Fibroblast of skin of back (primary cell): ENCODE measurements around the gene THRB.
"Not testable (repeated sequence)": the region's sequence is repeated elsewhere in the genome, so short reads cannot be mapped to it uniquely, and the experiment has no call there.

Experiments used
- DNase-seq: peaks from one replicate; pipeline ENCODE4 v3.0.0-alpha.2; 2013

The THRB gene

DNA sequence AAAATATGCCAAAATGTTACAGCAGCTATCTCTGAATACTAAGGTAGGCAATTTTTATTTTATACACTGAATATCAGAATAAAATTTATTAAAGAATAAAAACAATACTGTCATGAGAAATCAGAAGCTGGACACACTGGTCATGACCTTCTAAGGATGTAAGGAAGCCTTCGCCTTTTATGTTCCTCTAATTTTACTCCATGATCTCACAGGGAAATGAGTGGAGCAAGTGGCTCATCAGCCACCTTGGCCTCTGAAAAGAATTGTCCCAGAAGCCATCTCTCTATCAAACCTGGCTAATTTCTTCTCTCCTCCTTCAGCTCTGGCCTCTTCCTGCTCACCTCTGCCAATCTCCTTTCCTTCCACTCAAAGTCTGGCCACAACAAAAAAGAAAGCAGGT, 48.6 kb downstream of the THRB start:
- no peak for DNase-seq

DNA sequence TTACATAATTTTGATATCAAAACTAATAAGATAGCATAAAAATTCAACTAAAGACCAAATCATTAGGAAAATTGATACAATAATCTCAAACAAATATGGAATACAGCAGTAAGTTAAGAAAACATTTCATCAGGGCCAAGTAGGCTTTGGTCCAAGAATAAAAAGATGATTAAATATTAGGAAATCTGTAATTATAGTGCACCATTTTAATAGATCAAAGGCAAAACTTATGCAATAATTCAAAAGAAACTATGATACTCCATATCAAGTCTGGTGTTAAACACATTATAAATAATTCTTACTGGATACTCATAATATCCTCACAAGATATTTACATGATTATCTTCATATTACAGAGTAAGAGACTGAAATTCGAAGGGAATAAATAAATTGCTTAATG, 51.2 kb downstream of the THRB start:
- no peak for DNase-seq

DNA sequence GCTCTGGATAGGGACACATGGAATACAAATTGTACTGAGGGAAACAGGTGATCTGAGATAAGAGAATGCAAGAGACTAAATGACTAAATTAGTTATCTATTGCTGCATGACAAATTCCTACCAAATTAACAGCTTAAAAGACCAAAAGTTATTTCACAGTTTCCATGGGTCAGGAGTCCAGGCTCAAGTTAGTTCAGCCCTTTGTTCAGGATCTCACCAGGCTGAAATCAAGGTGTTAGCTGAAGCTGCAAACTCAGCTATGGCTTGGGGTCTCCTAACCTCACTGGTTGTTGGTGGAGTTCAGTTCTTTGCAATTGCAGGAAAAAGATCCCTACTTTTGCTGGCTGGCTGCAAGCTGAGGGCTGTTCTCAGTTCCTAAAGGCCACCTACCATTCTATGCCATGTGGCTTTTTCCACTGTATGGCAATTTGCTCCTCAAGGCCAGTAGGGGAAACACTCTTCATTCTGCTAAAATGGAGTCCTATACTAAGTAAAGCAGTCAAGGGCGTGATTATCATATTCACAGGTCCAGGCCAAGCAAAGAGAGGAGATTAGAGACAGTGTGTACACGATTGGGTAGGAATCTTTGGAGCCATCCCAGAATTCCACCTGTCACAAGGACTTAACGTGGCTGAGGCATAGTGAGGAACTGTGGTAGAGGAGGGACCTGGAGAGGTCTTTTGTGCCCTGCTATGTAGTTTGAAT, 53.7 kb downstream of the THRB start:
- DNase-seq = no peak

DNA sequence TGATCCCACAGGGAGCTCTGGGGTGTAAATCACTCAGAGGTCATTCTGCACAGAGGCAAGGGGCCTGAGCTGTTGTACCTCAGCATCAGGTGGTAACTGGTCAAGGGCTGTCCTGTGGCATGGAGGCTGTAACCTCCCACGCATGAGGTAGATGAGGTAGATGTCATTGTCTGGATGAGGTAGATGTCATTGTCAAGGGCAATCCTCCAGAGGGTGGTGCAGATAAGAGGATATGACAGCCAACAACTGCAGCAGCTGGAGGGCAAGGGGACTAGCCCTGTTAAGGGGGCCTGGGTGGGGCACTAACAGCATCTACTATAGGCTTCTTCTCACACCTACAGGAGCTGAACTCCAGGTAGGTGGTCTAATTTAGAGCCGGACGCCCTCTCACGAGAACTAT, 55.6 kb downstream of the THRB start:
- no peak for DNase-seq

DNA sequence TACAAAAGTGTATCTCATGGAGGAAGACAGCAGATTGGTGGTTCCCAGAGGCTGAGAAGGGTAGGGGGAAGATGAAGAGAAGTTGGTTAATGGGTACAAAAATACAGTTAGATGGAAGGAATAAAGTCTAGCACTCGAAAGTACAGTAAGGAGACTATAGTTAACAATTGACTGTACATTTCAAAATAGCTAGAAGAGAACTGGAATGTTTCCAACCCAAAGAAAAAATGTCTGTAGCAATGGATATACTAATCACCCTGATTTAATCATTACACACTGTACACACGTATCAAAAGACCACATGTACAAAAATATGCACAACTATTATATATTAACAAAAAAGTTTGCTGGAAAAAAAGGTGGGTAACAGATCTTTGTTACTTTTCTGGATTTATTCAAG, 57.3 kb downstream of the THRB start:
- no peak for DNase-seq

DNA sequence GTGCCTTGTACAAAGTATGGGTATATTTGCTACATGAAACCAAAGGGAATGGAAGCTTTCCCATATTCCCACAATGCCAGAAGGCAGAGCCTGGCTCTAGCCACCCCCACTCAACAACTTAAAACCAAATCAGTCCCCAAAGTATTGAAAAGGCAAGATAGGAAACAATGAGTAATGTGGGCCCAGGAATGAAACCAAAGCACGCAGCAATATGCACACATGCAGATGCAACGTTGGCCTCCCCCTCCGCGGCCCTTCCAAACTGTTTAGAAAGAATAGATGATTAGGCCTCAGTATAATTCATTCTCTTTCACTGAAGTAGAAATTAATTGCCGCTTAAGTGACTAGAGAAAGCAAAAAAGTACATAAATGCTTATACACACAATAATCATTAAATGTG, 59.1 kb downstream of the THRB start:
- DNase-seq = no peak

DNA sequence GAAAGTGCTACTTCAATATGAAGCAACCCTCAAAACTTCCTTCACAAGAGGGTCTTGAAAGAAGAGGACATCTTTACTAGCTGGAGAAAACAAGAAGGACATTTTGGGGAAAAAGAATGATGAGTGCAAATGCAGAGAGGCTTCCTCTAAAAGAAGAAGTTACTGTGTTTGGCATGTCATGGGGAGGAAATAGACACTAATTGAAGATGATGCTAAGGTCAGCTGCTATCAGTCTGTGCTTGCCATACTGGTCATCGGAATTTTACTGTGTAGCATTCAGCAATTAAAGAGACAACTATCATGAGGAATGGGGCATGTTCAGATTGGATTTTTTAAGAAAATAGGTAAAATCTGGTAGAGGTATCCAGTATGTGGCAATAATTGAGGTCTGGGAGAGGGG, 60.0 kb downstream of the THRB start:
- DNase-seq = no peak

DNA sequence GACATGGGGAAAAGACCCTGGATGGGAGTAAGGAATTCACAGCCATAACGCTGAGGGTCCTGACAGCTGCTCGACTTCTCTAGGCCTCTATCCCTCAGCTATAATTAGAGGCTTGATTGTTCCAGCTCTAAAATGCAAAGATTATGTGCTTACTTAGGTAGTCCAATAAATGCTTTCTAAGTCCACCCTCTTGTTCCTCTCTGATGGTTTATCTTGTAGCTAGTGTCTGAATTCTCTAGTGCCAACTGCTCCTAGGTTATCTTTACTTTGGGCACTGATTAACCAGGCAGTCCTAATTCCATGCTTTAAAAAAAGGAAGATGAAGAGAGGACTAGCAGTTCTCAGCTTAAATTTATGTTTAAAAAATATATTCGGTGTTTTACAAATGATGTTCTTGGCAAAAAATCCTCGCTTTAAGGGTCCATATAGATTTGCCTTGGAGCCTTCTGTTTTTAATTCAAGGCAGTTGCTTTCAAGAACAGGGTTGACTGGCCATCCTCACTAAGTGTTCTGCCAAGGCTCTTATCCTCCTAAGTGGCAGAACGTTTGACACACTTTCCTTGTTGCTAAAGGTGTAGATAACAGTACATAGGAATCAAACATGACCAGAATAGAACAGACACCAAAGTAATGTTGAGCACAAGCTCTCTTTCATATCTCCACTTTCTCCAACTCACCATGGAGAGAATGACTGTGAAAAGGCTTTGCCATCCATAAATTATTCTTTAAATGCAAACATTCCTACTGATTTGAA, 60.6 kb downstream of the THRB start:
- no peak for DNase-seq

DNA sequence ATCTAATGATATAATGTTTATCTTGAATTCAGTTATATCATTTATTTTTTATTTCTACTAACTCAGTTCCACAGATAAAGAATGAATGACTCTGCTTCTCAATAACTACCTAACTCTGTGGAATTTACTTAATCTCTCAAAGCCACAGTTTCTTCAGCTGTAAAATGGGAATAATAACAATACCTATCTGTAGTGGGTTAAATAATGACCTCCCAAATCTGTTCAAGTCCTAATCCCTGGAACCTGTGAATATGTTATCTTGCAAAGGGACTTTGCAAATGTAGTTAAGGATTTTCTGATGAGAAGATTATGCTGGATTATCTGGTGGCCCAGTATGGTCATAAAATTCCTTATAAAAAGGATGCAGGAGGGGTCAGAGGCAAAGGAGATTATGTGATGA, 61.7 kb downstream of the THRB start:
- DNase-seq = no peak

DNA sequence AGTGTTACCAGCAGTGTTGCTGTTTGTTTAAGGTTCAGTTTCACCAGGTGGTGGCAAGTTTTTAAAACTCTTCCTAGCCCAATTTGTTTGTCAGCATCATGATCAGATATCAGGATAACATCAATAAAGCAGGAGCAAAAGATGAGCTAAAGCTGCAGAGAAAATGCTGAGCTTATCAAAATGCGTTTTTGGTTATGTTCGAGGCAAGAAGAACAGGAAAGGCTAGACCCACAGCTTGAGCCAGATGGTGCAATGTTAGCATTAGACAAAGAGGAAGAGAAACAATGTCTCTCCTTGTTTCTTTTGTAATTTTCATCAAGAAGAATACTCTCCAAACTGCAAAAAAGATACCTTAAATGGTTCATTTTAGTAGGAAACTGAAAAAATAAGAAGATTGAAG, 66.2 kb downstream of the THRB start:
- DNase-seq = no peak

DNA sequence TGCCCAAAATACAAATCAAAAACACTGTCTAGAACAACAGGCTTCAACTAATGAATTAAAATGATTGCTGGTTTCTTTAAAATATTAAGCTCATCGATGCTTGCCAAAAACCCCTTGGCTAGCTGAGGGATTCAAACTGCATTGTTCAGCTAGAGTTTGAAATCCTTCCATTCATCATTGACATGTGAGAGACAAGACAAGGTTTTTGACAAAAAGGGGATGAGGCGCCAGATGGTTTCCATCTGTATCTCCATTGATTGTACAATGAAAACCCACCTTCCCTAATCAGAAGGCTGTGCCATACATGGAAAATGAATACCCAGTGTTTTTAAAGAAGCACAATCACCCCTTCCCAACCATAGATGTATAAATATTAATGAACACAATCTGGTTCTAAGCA, 67.8 kb downstream of the THRB start:
- DNase-seq = no peak

DNA sequence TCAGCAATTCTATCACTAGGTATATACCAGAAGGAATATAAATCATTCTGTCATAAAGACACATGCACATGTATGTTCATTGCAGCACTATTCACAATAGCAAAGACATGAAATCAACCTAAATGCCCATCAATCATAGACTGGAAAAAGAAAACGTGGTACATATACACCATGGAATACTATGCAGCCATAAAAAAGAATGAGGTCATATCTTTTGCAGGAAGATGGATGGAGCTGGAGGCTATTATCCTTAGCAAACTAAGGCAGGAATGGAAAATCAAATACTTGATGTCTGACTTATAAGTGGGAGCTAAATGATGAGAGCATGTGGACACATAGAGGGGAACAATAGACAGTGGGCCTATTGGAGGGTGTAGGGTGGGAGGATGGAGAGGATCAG, 73.8 kb downstream of the THRB start:
- not testable (repeated sequence) for DNase-seq

DNA sequence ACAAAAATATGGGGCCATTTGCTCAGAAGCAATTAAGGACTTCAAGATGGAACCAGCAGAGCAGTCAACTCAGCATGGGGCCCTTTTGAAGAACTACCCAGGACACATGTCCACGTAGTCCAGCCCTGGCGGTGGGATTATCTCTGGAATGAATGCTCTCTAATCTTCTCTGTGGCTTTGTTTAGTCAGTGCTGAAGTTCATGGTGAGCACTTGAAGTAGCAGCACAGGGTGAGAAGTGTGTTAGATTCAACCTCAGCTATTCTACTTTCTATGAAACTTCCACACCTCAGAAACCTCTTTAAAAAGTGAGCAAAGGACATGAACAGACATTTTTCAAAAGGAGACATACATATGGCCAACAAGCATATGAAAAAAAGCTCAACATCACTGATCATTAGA, 74.4 kb downstream of the THRB start:
- no peak for DNase-seq

DNA sequence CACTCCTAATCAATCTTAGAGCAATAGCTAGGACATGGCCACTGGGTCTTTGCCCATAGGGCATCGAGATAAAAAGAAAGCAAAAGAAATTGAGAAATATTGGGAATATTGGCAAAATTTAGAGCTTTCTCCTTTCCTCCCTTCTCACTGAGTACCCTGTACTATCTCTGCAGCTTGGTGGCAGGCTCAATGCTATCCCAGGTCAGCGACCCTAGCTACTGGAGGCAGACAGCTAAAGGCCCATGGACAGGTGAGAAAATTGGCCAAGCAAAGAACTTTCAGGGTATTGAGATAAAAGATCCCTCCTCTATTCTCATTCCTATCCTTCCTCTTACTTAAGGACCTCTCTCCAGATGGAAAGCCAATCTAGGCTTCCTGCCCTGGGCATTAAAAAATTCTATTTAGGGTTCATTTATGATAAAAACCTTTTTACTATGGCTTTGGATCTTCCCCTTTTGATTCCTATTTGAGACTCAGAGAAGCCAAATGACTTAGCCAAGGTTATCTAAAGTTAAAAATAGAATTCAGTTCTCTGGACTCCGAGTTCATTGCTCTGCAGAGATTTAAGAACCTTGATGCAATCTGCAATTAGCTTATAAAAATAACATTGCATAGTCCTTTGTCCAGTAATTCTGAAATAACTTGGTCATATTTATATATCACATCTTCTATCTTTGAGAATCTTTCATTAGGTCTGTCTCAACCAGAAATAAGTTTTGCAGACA, 75.4 kb downstream of the THRB start:
- no peak for DNase-seq

DNA sequence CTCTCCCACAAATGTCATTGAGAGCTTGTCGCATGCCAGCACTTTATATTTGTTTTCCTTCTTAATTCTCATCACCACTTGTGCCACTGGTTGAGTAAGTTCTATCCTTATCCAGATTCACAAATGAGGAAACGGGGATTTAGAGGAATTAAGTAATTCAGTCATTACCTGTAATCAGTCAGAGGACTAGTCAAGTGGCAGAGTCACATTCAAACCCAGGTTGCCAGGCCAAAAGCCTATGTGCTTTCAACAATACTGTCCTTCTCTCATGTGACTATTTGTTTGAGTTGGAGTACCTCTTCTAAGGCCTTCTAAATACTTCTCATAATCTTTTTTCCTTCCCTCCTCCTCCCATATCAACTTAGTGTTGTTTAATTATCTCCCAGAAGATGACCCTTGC, 76.9 kb downstream of the THRB start:
- DNase-seq = no peak

DNA sequence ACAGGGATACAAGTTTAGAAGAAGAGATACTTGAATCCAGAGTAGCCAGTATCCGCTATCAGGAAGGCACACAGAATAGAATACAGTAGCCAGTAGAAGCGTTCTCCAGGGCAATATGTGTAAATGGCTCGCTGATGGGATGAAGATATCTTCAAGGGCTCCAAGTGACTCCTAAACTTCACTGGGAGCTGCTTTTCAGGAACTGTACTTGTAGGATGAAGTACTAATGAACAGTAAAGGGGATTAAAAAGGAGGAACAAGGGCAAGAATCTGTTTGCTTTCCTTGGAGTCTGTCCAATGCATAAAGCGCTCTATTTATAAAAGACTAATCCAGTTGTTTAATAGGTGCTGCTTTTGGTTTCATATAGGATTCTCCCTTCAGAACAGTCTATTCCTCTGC, 78.4 kb downstream of the THRB start:
- DNase-seq = no peak

DNA sequence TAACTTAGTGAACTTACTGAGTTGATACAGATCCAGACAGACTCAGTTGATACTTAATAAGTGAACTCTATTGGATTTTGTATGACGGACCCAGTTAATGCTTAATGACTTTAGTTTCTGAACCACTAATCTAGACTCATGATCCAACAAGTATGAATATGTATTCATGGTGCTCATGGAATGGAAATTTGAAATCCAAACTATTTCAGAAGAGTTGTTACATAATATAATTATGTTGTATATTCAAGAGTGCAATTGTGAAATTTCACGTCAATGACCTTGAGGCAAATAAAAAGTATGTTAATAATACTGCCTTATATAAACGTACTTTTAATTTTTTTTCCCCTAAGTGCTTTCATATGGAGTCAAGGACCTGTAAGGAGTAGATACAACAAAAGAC, 78.8 kb downstream of the THRB start:
- no peak for DNase-seq

DNA sequence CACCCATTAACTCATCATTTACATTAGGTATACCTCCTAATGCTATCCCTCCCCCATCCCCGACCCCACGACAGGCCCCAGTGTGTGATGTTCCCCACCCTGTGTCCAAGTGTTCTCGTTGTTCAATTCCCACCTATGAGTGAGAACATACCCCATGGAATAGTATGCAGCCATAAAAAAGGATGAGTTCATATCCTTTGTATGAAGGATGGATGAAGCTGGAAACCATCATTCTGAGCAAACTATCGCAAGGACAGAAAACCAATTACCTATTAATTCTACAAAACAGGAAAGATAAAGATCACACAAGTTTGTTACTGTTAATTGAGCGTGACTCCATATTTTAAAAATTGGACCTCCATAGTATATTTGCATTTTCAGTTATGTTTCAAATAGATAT, 81.0 kb downstream of the THRB start:
- DNase-seq = not testable (repeated sequence)

DNA sequence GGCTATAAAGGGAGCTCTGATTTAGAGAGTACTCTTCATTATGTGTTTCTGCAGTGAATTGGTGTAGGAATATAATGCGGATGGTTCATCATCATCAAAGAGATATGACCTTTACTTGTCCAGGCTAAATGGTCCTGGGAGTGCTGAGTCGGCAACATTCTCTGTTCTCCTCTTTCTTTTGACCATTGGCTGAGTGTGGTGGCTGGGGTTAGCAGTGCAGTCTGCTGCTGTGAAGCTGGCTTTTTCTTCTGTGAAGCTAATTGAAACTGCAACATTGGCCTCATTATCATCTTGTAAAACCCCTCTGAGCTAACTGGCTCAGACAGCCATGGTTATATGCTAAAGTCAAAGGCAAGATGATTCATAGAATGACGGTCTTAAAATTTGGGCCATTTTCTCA, 83.8 kb downstream of the THRB start:
- no peak for DNase-seq

DNA sequence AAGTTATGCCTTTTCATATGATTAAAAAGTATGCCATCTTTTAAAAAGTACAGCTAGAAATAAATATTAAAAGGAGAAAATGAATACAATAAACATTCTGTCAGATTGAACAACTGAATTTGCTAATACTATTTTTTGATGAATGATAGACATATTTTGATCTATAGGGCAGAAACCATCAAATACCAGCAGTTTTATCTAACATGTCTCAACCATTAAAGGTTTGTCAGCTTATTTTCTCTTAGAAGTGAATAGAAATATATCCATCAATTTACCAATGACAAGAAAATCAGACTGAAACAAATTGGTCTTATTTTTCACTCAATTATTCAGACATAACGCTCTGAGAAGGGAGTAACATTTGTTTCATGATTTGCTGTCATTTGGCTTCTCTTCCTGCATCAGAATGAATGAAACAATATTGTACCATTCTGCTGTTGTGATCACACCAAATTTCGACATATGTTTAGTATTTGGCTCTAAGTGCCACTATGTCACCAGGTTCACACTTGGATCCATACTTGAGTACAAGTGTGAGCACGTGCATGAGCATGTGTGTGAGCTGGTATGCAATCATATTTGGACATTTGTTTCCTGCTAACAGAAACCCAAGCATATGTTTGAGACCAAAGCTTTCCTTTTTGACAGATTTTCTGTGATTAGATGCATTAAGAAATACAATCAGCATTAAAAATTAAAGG, 86.5 kb downstream of the THRB start:
- DNase-seq = no peak

DNA sequence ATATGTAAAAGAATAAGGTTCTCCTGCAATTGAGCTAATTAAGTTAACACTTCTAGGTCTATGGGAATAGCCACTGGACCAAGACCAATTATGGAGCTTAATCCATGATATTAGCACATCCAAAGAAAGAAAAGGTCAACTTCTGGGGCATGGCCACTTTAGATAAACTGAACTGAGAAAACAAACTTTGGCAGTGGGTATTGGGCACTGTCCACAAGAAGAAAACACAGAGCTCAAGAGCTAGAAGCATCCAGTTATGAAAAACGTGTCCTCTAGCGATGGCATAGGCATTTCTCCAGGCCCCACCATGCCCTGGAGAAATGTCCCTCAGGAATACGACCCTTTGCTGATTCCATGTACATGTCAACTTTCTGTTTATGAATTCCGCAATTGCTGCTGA, 87.8 kb downstream of the THRB start:
- no peak for DNase-seq

DNA sequence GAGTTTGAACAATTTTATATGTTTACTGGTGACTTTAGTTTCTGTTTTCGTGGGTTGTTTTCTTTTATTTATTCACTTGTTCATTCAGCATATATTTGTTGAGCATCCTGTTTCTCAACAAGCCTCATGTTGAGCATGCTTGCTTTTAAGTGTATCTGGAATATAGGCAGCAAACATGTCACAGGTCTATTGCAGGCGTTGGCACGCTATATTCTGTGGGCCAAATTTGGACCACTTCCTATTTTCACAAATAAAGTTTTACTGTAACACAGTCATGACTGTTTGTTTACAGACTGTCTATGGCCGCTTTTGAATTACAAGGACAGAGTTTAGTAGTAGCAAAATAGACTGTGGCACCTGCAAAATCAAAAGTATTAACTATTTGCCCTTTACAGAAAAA, 89.6 kb downstream of the THRB start:
- DNase-seq = no peak

DNA sequence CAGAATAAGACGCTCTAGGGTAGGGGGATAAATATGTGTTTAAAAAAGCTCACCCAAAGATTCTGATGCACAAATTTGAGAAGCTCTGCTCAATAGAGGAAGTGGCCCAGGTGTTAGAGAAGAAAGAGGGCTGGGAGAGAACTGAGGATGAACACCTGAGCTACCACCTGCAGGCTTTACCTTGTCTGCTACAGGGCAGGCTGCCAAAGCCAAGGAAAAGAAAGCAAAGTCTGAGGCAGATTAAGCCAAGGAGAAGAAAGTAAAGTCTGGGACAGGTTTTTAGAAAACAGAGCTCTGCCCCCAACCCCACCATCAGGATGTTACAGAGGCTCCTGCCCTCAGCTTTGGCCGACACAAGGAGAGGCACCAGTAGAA, 92.9 kb downstream of the THRB start:
- DNase-seq = no peak
